Effector memory CD4-positive, alpha-beta T cell (primary cell): ENCODE results near the gene UBC.
"Not testable (repeated sequence)": the region's sequence is repeated elsewhere in the genome, so short reads cannot be mapped to it uniquely, and the experiment has no call there.

Experiments used
- DNase-seq, 3 donors: peaks; one replicate each; pipeline ENCODE4 v3.0.0-alpha.2; 2020
- H3K27ac ChIP-seq: 2 replicates; pipeline ENCODE4 v1.7.0; 2013; ENCODE audit warnings: mild to moderate bottlenecking, low read length, moderate library complexity; ENCODE audit not compliant: insufficient read depth, poor library complexity, severe bottlenecking
- H3K27me3 ChIP-seq: replicated peaks from 2 replicates; pipeline ENCODE4 v1.7.0; 2013; ENCODE audit warnings: mild to moderate bottlenecking, low read length; ENCODE audit not compliant: insufficient read depth, control insufficient read depth, poor library complexity, severe bottlenecking
- H3K36me3 ChIP-seq: 2 replicates; pipeline ENCODE4 v1.7.0; 2013; ENCODE audit warnings: mild to moderate bottlenecking, low read length, moderate library complexity; ENCODE audit not compliant: control insufficient read depth, insufficient read depth
- H3K4me1 ChIP-seq: 2 replicates; pipeline ENCODE4 v1.7.0; 2013; ENCODE audit warnings: low read length, mild to moderate bottlenecking; ENCODE audit not compliant: control insufficient read depth, insufficient read depth, poor library complexity, severe bottlenecking
- H3K4me3 ChIP-seq: 2 replicates; pipeline ENCODE4 v1.7.0; 2013; ENCODE audit warnings: low read length, low read depth, mild to moderate bottlenecking; ENCODE audit not compliant: insufficient read depth, poor library complexity, severe bottlenecking
- H3K9me3 ChIP-seq: 2 replicates; pipeline ENCODE4 v1.7.0; 2013; ENCODE audit warnings: mild to moderate bottlenecking, low read length, moderate library complexity; ENCODE audit not compliant: control insufficient read depth

UBC gene

GRCh38 chr12:124938108-124938507 lies 23.7 kb upstream of the UBC start:
- H3K4me1 ChIP-seq = peaks cover 8% of the 10 kb centered on the region
- H3K27ac ChIP-seq = no peak overlapping the region
- H3K9me3 ChIP-seq = no peaks in the 10 kb centered on the region
- no peaks in the 10 kb centered on the region for H3K27me3 ChIP-seq
- no peak overlapping the region for H3K4me3 ChIP-seq
- H3K36me3 ChIP-seq = no peaks in the 10 kb centered on the region
- DNase-seq = no peak

- not testable (repeated sequence) for H3K36me3 ChIP-seq, H3K27me3 ChIP-seq, H3K27ac ChIP-seq, H3K9me3 ChIP-seq, DNase-seq, H3K4me3 ChIP-seq
- peaks cover 12% of the 10 kb centered on the region for H3K4me1 ChIP-seq
Observed at GRCh38 chr12:124931528-124931927, 17.1 kb upstream of the UBC start.

DNA sequence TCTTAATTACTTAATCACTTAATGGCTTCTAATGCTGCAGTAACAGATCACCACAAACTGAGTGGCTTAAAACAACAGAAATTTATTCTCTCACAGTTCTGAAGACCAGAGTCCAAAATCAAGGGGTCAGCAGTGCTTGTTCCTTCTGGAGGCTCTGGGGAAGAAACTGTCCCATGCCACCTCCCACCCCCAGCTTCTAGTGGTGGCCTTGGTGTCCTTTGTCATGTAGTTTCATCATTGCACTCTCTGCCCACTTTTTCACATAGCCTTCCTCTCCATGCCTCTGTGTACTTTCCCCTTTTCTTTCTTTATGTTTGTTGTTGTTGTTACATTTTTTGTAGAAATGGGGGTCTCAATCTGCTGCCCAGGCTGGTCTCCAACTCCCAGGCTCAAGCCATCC lies 16.1 kb upstream of the UBC start:
- peaks cover 12% of the 10 kb centered on the region for H3K4me1 ChIP-seq
- no peaks in the 10 kb centered on the region for H3K27me3 ChIP-seq
- no peak for DNase-seq
- no peaks in the 10 kb centered on the region for H3K36me3 ChIP-seq
- H3K4me3 ChIP-seq = no peak overlapping the region
- no peaks in the 10 kb centered on the region for H3K9me3 ChIP-seq
- H3K27ac ChIP-seq = no peak overlapping the region

- H3K27ac ChIP-seq = no peak overlapping the region
- H3K9me3 ChIP-seq = no peaks in the 10 kb centered on the region
- H3K27me3 ChIP-seq = no peaks in the 10 kb centered on the region
- DNase-seq = no peak
- H3K4me3 ChIP-seq = no peak overlapping the region
- H3K36me3 ChIP-seq = no peaks in the 10 kb centered on the region
- peaks cover 12% of the 10 kb centered on the region for H3K4me1 ChIP-seq
Observed at GRCh38 chr12:124929649-124930419, 15.4 kb upstream of the UBC start.

DNA sequence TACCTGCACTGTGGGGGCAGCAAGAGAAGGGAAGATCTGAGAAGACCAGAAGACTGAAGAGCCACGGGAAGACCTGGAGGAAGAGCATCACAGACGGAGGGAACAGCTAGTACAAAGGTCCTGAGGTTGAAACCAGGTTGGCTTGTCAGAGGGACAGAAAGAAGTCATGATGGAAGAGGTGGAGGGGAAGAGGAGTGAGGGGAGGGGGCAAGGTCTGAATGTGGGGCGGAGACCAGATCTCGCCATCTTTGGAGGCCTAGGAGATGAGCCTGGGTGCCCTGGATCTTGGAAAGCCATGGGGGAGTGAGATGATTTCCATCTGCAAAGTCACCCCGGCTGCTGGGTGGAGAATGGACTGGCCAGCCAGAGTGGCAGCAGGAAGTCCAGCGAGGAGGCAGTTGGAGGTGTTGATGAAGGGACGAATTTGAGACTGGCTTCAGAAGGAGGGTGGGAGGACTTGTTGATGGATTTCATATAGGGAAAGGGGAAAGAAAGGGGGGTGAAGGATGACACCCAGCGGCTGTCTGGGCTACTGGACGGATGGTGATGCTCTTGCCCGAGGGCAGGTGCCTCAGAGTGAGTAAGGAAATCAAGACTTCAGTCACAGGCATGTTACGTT lies 14.6 kb upstream of the UBC start:
- H3K4me1 ChIP-seq = peaks cover 12% of the 10 kb centered on the region
- peak overlapping the region; percentile 58 for H3K4me3 ChIP-seq
- no peaks in the 10 kb centered on the region for H3K27me3 ChIP-seq
- H3K27ac ChIP-seq = peak overlapping the region; percentile 59
- no peak for DNase-seq
- no peaks in the 10 kb centered on the region for H3K36me3 ChIP-seq
- H3K9me3 ChIP-seq = no peaks in the 10 kb centered on the region

- Histone ChIP-seq H3K9me3 (no peaks in the 10 kb centered on the region), H3K4me1 (peaks cover 12% of the 10 kb centered on the region), H3K36me3 (no peaks in the 10 kb centered on the region), H3K4me3 (peak overlapping the region; percentile 58), H3K27ac (peak overlapping the region; percentile 59), H3K27me3 (no peaks in the 10 kb centered on the region)
- DNase-seq = peak in 1 of 3 donors; percentile 24
Observed at GRCh38 chr12:124928095-124928911, 13.9 kb upstream of the UBC start.

- no peaks in the 10 kb centered on the region for H3K27me3 ChIP-seq
- DNase-seq = peak; percentile 81 to 90 (median 85)
- H3K9me3 ChIP-seq = no peaks in the 10 kb centered on the region
- H3K27ac ChIP-seq = peak overlapping the region; percentile 59
- no peaks in the 10 kb centered on the region for H3K36me3 ChIP-seq
- peak overlapping the region; percentile 58 for H3K4me3 ChIP-seq
- peaks cover 12% of the 10 kb centered on the region for H3K4me1 ChIP-seq
Observed at GRCh38 chr12:124927201-124928094, 13.0 kb upstream of the UBC start.

DNA sequence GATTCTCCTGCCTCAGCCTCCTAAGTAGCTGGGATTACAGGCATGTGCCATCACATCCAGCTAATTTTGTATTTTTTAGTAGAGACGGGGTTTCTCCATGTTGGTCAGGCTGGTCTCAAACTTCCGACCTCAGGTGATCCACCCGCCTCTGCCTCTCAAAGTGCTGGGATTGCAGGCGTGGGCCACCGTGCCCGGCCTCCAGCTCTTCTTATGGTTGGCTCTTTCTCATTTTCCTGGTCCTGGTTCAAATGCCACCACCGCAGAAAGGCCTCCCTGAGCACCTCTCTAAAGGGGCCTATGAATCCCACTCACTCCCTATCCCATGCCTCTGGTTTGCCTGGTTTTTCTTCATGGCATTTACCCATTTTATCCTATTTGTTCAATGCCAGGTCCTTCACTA lies 11.3 kb upstream of the UBC start:
- not testable (repeated sequence) for H3K4me3 ChIP-seq, H3K27me3 ChIP-seq, H3K9me3 ChIP-seq, H3K36me3 ChIP-seq, DNase-seq, H3K27ac ChIP-seq
- peaks cover 25% of the 10 kb centered on the region for H3K4me1 ChIP-seq

GRCh38 chr12:124925117-124925516 lies 10.7 kb upstream of the UBC start:
- no peaks in the 10 kb centered on the region for H3K36me3 ChIP-seq
- no peak overlapping the region for H3K27ac ChIP-seq
- no peaks in the 10 kb centered on the region for H3K9me3 ChIP-seq

More at GRCh38 chr12:124925117-124925516, 10.7 kb upstream of the UBC start:
- DNase-seq = no peak
- Histone ChIP-seq H3K27me3 (no peaks in the 10 kb centered on the region), H3K4me3 (no peak overlapping the region), H3K4me1 (peaks cover 32% of the 10 kb centered on the region)
